HepG2 (cell line): ENCODE data around the gene PDE5A.

Source experiments
- CREM ChIP-seq, 2 experiments: sonication (generic) in 1 of 2; formaldehyde crosslinking in 1 of 2; IDR thresholded peaks; 2 replicates each; pipeline versions ENCODE4 v1.4.0 to v1.6.1; 2016 to 2020; ENCODE audit warnings: antibody characterized with exemption in 1 of 2, mild to moderate bottlenecking in 1 of 2, missing genetic modification reagents in 1 of 2
- ETV5 ChIP-seq: IDR thresholded peaks from 2 replicates; pipeline ENCODE4 v1.6.1; 2018; ENCODE audit warnings: missing biosample characterization, missing genetic modification reagents, inconsistent platforms, borderline replicate concordance
- ZNF10 ChIP-seq: sonication (generic); formaldehyde crosslinking; IDR thresholded peaks from 2 replicates; pipeline ENCODE4 v1.4.0; 2020; ENCODE audit warnings: mild to moderate bottlenecking, low read depth, missing genetic modification reagents, borderline replicate concordance
- TF ChIP-seq, protein P1 (sequence below): sonication (generic); formaldehyde crosslinking; IDR thresholded peaks from 2 replicates; pipeline ENCODE4 v1.5.0; 2020; ENCODE audit warnings: mild to moderate bottlenecking, missing genetic modification reagents, moderate library complexity

DNA sequence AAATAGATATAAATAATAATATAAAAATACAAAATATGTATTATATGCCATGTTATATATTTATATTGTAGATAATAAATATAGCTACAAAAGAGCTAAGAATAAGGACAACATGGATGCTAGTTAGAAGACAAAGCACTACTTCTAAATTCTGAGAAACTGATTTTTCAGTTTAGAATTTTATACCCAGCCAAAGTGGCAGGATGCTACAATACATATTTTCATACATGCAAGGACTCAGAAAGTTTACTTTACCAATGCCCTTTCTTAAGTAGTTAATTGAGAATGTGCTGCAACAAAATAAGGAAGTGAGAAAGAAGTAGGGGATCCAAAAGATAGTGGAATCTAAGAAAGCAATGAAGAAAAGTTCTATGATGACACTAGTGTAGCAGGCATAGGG, 64.5 kb downstream of the PDE5A start:
- TF ChIP-seq ETV5 (no peak), CREM (IDR thresholded peaks at IDR 0.05) (no peak), CREM (CRISPR knock-in tag; IDR thresholded peaks at IDR 0.05) (no peak), ZNF10 (CRISPR knock-in tag) (no peak)
- TF ChIP-seq, protein P1, sequence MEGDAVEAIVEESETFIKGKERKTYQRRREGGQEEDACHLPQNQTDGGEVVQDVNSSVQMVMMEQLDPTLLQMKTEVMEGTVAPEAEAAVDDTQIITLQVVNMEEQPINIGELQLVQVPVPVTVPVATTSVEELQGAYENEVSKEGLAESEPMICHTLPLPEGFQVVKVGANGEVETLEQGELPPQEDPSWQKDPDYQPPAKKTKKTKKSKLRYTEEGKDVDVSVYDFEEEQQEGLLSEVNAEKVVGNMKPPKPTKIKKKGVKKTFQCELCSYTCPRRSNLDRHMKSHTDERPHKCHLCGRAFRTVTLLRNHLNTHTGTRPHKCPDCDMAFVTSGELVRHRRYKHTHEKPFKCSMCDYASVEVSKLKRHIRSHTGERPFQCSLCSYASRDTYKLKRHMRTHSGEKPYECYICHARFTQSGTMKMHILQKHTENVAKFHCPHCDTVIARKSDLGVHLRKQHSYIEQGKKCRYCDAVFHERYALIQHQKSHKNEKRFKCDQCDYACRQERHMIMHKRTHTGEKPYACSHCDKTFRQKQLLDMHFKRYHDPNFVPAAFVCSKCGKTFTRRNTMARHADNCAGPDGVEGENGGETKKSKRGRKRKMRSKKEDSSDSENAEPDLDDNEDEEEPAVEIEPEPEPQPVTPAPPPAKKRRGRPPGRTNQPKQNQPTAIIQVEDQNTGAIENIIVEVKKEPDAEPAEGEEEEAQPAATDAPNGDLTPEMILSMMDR (CRISPR knock-in tag), result no peak
